Muscle of leg (tissue), 11 donors: ENCODE data around the gene ZFYVE21. TPM values are rescaled to one million over a fixed set of nuclear protein-coding genes. Genes with fewer than 3 reads are reported as not detected.

Experiments used
- DNase-seq: peaks from one replicate; pipeline ENCODE4 v3.0.0; 2013
- H3K27ac ChIP-seq: one replicate; pipeline ENCODE4 v1.5.1; 2013; ENCODE audit warnings: mild to moderate bottlenecking, low read length, control low read depth
- H3K27me3 ChIP-seq: one replicate; pipeline ENCODE4 v1.6.1; 2013; ENCODE audit warnings: low read length; ENCODE audit not compliant: control insufficient read depth, insufficient read depth
- H3K36me3 ChIP-seq: one replicate; pipeline ENCODE4 v1.6.1; 2013; ENCODE audit warnings: low read length; ENCODE audit not compliant: control insufficient read depth, insufficient read depth
- H3K4me1 ChIP-seq: one replicate; pipeline ENCODE4 v1.6.1; 2013; ENCODE audit warnings: low read length; ENCODE audit not compliant: control insufficient read depth, insufficient read depth
- H3K4me3 ChIP-seq: one replicate; pipeline ENCODE4 v1.5.1; 2013; ENCODE audit warnings: low read length, control low read depth
- H3K9me3 ChIP-seq: replicated peaks from 2 replicates; pipeline ENCODE4 v1.6.1; 2013; ENCODE audit warnings: low read depth, low read length; ENCODE audit not compliant: control insufficient read depth
- WGBS: methylation state at CpG from one replicate; pipeline ENCODE4 v1.1.5; 2013; ENCODE audit warnings: missing lambda C conversion rate; ENCODE audit not compliant: insufficient coverage; 5-methylcytosine and 5-hydroxymethylcytosine counted together
- polyA plus RNA-seq, 8 donors: library from polyadenylated mRNA; unstranded; fragments of 120-200 nt; gene quantifications; one replicate each; pipeline versions ENCODE4 v1.2.1 to v1.2.3, GENCODE V29; 2013; ENCODE audit warnings: inconsistent platforms in 1 of 8, low replicate concordance in 1 of 8; ENCODE audit not compliant: insufficient read length in 8 of 8, insufficient read depth in 1 of 8
- total RNA-seq: library from RNA; stranded (reverse); fragments of 120-200 nt; gene quantifications from one replicate; pipeline ENCODE4 v1.2.4, GENCODE V29; 2013

Gene ZFYVE21
- total and polyA plus RNA-seq, 9 donors = 33.6 to 46.4 (median 41.3) TPM

DNA sequence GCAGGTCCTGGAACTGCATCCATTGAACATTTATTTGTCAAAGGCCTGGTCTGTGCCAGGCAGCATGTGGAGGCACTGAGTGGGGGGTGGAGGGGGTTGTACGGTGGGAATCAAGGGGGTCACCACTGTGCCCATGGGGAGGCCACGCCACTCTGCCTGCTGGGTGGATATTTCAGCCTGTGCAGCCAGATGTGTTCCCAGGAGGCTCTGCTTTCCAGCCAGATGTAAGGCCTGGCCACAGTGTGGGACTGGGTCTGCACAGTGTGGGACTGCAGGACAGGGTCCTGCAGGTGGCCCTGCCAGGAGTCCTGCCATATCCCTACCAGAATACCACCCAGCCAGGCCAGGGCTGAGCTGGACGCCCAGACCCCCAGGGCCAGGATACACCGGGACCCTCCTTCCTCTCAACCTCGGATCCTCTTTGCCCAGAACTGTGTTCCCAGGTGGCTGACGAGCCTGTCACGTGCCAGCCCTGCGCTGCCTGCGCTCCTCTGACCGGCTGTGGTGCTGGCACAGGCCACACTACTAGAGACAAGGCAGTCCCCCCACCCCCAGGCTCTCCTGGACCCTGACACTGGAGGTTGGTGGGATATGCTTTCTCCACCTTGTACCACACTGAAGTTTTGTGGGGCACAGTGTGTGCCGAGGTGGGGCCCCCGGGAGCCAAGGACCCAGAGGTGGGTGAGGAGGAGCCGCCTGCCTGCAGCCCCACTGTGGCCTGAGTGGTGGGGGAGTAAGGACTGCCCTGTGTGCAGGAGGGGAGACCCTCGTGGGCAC lies 17.8 kb upstream of the ZFYVE21 start:
- 75% methylated on average over 9 of the region's 14 CpGs for WGBS
- no peak overlapping the region for H3K4me3 ChIP-seq
- H3K27me3 ChIP-seq = no peaks in the 10 kb centered on the region
- peaks cover 74% of the 10 kb centered on the region for H3K4me1 ChIP-seq
- DNase-seq = no peak
- H3K27ac ChIP-seq = peak overlapping the region; percentile 92
- H3K9me3 ChIP-seq = no peaks in the 10 kb centered on the region
- peaks cover 67% of the 10 kb centered on the region for H3K36me3 ChIP-seq

DNA sequence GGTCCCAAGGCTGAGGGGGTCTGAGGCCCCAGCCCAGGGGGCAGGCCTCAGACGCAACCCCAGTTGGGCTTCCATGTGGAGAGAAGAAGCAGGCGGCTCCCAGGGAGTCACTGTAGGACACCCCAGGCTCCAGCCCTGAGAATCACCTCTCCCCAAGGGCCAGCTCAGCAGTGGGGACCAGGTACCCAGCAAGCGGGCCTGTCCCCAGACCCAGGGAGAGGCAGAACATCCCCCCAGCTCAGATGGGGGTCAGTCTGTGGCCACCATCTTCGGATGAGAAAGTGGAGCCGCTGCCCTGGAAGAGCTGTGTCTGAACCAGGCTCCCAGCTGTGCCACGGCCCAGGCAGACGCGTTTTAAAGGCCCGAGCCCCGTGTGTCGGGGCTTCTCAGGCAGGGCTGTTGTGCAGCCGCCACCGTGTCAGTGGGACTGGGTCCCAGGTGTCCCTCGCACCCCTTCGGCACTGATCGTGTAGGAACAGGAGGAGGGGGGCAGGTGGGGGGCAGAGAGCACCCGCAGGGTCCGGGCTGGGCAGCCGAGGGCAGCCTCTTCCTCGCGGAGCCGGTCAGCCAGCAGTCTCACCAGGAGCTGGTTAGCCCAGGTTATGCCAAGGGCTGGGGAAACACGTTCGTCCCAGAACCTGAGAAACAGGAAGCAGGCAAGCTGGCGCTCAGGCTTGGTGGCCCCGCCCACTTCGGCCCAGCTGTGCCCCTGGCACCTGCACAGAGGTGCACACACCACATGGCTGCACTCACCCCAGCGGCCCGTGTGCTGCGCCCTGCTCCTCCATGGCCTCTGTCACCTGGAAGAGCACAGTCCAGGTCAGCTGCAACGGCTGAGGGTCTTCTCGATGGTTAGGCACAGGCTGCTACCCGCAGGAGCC lies 17.0 kb upstream of the ZFYVE21 start:
- Histone ChIP-seq H3K27me3 (no peaks in the 10 kb centered on the region), H3K27ac (no peak overlapping the region), H3K4me1 (peaks cover 72% of the 10 kb centered on the region), H3K9me3 (no peaks in the 10 kb centered on the region), H3K36me3 (peaks cover 67% of the 10 kb centered on the region), H3K4me3 (no peak overlapping the region)
- 81% methylated on average over 32 of the region's 33 CpGs for WGBS
- DNase-seq = no peak

DNA sequence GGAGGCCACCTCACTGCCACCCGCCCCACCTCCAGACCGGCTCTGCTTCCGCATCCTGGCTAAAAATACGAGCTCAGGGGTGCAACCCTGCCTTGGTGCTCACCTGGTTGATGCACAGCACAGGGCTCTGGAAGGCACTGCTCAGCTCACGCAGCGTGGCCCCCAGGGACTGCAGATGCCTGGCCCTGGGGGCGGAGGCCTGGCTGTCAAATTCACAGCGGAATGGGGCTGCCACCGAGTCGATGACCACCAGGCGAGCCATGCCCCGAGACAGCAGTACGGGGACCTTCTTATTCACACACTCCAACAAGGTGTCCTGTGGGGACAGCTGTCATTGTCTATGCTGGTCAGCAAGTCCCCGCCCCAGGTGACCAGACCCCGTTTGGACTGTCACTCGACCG lies 16.3 kb upstream of the ZFYVE21 start:
- H3K27ac ChIP-seq = no peak overlapping the region
- DNase-seq = no peak
- H3K4me3 ChIP-seq = no peak overlapping the region
- H3K4me1 ChIP-seq = peaks cover 73% of the 10 kb centered on the region
- H3K36me3 ChIP-seq = peaks cover 67% of the 10 kb centered on the region
- 82% methylated on average over 12 of the region's 17 CpGs for WGBS
- H3K9me3 ChIP-seq = no peaks in the 10 kb centered on the region
- no peaks in the 10 kb centered on the region for H3K27me3 ChIP-seq

DNA sequence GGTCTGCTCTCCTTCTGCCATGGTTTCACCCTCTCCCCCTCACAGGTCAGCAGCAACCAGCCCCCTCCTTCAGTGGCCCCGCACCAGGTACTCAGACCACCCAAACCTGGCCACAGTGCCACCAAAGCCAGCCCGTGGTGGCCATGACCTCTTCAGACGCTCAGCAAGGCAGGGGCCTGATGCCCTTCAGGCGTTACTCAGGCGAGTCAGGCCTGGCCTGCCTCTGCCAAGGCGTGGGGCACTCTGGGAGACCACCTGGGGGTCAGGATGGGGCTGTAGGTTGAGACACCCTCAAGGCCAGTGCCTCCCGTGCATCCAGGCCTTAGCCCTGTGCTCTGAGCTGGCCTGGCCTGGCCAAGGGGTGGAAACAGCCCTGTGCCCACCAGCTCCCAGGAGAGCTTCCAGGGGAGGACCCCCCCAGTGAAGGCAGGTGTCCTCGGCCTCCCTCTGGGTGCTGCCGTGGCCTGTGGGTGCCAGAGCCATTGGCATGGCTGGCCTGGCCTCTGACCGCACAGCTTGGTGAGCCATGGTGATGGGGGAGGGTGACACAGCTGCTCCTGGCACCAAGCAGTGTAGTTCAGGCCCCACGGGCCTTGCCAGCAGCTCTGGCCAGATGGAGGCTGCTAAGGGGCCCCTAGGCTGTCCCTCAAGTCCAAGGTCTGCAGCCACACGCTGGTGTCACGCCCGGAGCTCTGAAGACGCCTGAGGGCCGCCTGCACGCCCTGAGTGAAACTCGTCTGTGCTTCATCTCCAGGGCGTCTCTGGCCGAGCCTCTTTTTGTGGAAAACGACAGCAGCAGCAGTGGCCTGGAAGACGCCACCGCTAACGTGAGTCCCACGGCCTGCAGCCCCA lies 15.5 kb upstream of the ZFYVE21 start:
- DNase-seq = no peak
- H3K4me1 ChIP-seq = peaks cover 73% of the 10 kb centered on the region
- peak overlapping the region; percentile 62 for H3K27ac ChIP-seq
- no peaks in the 10 kb centered on the region for H3K27me3 ChIP-seq
- peaks cover 68% of the 10 kb centered on the region for H3K36me3 ChIP-seq
- H3K4me3 ChIP-seq = no peak overlapping the region
- H3K9me3 ChIP-seq = no peaks in the 10 kb centered on the region
- 64% methylated on average over 24 of the region's 25 CpGs for WGBS

DNA sequence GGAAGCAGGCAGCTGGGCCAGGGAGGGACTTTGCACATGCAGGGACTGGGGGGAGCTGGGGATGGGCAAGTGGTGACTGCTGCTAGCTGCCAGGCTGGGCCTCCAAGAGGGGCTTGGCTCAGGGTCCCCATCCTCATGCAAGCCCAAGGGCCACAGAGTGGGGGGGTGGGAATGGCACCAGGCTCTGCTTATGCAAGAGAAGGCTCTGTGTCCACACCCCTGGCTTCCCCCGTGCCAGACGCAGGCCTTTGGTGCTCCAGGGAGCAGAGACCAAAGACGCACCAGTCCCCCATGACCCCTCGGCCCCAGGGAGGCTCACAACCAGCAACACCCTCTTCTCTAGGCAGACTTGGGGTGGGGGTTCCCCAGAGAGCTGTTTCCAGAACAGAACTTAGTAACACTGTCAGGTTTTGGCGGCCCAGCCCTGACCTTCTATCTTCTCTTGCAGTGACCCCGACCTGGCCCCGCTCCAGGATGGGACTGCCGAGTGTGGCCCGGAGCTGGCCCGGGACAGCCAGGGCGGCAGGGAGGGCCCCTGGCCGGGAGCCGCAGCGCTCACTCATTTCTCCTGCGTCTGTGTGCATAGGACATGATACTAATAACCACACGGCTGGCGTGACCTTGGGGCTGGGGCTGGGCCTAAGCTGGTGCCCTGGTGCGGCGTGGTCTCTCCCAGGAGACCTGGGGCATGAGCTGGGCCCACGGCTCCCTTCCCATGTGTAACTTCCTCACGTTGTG lies 14.7 kb upstream of the ZFYVE21 start:
- no peaks in the 10 kb centered on the region for H3K9me3 ChIP-seq
- peaks cover 65% of the 10 kb centered on the region for H3K4me1 ChIP-seq
- peaks cover 75% of the 10 kb centered on the region for H3K36me3 ChIP-seq
- H3K27ac ChIP-seq = peak overlapping the region; percentile 62
- WGBS = 78% methylated on average over 14 of the region's 21 CpGs
- H3K4me3 ChIP-seq = no peak overlapping the region
- H3K27me3 ChIP-seq = no peaks in the 10 kb centered on the region
- DNase-seq = no peak

DNA sequence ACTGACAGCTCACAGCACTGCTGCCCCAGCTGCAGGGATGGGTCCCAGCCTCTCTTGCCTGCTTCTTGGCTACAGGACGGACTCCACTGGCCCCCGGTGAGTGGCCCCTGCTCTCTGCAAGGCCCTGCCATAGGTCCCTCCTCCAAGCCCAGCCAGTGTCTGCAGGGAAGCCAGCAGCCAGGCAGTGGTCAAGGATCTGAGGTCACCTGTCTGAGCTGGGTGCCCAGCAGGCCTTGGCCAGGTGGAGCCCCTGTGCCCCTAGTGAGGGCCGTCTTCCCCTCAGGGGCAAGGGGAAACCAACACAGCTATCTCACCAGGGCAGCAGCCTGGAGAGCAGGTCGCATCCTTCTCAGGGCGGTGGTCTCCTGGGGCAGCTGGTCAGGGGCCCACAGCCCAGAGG lies 13.5 kb upstream of the ZFYVE21 start:
- Histone ChIP-seq H3K4me1 (peaks cover 53% of the 10 kb centered on the region), H3K27ac (no peak overlapping the region)
- 71% methylated on average over 5 of the region's 5 CpGs for WGBS

DNA sequence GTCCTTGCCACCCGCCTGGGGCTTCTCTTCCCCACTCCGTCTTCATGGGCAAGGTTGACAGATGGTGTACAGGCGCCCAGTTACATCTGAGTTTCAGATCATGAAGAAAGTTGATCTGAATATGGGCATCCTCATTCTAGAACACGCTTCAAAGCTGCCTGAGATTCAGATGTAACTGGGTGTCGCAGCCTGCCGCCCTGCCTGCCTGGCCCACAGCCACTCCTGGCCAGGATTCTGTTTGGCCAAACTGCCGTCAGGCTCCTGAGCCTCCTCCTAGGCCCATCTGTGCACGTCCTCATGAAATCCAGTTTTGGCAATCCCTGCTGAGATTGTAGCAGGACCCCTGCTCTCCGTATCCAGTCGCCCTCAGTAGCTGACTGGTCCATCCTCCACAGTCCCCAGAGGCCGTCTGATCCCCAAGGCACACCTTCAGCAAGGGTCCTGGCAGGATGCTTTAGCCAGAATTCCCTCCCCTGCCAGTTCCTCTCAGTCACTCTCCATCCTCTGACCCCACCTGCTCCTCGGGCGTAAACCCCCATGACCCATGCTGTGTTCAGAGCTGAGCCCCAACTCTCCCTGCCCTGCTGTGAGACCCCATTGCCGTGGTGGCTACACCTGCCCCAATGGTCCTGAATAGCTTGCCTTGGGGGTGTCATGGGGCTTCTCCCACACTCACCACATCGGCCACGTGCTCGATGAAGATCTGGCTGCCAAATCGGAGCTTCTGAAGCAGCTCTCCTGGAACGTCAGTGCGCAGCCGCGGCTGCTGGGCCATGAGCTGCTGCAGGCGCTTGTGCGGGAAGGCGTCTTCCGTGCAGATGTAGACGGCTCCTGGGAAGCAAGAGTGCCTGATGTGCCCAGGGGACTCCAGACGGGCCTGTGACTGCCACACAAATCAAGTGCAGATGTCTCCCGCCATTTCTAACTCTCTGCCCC lies 12.8 kb upstream of the ZFYVE21 start:
- 61% methylated on average over 25 of the region's 29 CpGs for WGBS
- Histone ChIP-seq H3K27me3 (no peaks in the 10 kb centered on the region), H3K9me3 (no peaks in the 10 kb centered on the region), H3K36me3 (peaks cover 92% of the 10 kb centered on the region), H3K4me3 (no peak overlapping the region), H3K27ac (no peak overlapping the region), H3K4me1 (peaks cover 47% of the 10 kb centered on the region)
- no peak for DNase-seq

More for the DNA sequence above, 13.5 kb upstream of the ZFYVE21 start:
- H3K36me3 ChIP-seq = peaks cover 86% of the 10 kb centered on the region
- no peak overlapping the region for H3K4me3 ChIP-seq
- DNase-seq = no peak
- H3K27me3 ChIP-seq = no peaks in the 10 kb centered on the region
- H3K9me3 ChIP-seq = no peaks in the 10 kb centered on the region

DNA sequence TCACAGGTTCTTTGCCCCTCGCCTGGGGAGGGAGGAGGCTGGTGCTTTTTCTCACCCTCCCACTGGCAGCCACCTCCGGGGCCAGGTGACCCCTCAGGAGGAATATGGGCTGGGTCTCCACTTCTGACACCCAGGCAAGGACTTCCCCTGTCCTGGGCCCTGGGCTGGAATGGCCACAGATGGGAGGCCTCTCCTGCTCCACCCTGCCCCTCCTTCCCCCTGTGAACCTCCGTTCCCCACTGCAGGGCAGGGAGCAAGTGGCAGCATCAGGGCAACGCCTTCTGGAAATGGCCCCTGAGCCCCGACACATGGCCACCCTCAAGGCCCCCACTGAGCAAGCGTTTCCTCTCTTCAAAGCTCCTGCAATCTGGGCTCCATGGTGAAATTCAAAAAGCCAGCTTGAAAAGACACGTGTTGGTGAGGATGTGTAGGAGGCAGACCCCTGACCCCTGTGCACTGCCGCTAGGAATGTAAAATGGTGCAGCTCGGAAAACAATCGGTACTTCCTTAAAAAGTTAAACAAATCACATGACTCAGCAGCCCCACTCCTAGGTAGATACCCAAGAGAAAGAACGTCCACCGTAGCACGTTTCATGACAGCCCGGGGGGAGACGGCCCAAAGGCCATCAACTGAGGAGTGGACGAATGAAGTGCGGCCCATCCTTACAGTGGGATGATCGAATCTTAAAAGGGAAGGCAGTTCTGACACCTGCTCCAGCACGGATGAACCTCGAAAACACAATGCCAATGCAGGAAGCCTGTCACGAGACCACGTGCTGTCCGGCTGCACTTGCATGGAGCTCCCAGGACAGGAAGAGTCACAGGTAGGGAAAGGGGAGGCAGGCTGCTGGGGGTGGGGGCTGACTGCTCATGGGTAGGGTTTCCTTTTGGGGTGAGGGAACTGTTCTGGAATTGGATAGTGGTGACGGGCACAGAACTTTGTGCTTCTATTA lies 11.9 kb upstream of the ZFYVE21 start:
- no peak overlapping the region for H3K4me3 ChIP-seq
- H3K36me3 ChIP-seq = peaks cover 94% of the 10 kb centered on the region
- WGBS = 74% methylated on average over 18 of the region's 24 CpGs
- H3K9me3 ChIP-seq = no peaks in the 10 kb centered on the region
- H3K27me3 ChIP-seq = no peaks in the 10 kb centered on the region
- peak overlapping the region; percentile 25 for H3K27ac ChIP-seq
- DNase-seq = no peak
- peaks cover 37% of the 10 kb centered on the region for H3K4me1 ChIP-seq
